Common myeloid progenitor, CD34-positive (primary cell): ENCODE data around the gene ANKRD55.
"Not testable (repeated sequence)": the region's sequence is repeated elsewhere in the genome, so short reads cannot be mapped to it uniquely, and the experiment has no call there.

Experiments used
- CTCF ChIA-PET: fragments of 350-600 bp; sonication (Branson Sonifier 250); formaldehyde crosslinking; loops from one replicate; lab custom pipeline; 2021; ENCODE audit warnings: antibody characterized with exemption; lab: Charles Lee
- POLR2A ChIA-PET: fragments of 350-600 bp; sonication (Branson Sonifier 250); formaldehyde crosslinking; loops from one replicate; lab custom pipeline; 2021; ENCODE audit warnings: antibody characterized with exemption; lab: Charles Lee
- DNase-seq, 3 donors: peaks; one replicate each; pipeline versions ENCODE4 v3.0.0 to v3.0.0-alpha.2; 2013
- H3K27ac ChIP-seq, 2 experiments: 1 replicate in 1 of 2; 2 replicates in 1 of 2; pipeline ENCODE4 v1.7.0; 2013; ENCODE audit warnings: inconsistent platforms in 2 of 2, low read length in 2 of 2, mild to moderate bottlenecking in 2 of 2, low read depth in 1 of 2, moderate library complexity in 1 of 2; ENCODE audit not compliant: severe bottlenecking in 2 of 2, insufficient read depth in 1 of 2, poor library complexity in 1 of 2
- H3K27me3 ChIP-seq, 5 experiments: replicated peaks in 2 of 5; 1 replicate in 3 of 5; 2 replicates in 2 of 5; pipeline versions ENCODE4 v1.6.1 to v1.7.0; 2013; ENCODE audit warnings: low read length in 4 of 5, mild to moderate bottlenecking in 2 of 5, moderate library complexity in 2 of 5, inconsistent platforms in 1 of 5; ENCODE audit not compliant: insufficient read depth in 5 of 5, control insufficient read depth in 4 of 5
- H3K36me3 ChIP-seq, 4 experiments: 1 replicate in 2 of 4; 2 replicates in 2 of 4; pipeline versions ENCODE4 v1.6.1 to v1.7.0; 2013; ENCODE audit warnings: low read length in 3 of 4, control low read depth in 1 of 4, mild to moderate bottlenecking in 1 of 4; ENCODE audit not compliant: control insufficient read depth in 4 of 4, insufficient read depth in 4 of 4
- H3K4me1 ChIP-seq, 4 experiments: 1 replicate in 3 of 4; 2 replicates in 1 of 4; pipeline versions ENCODE4 v1.6.1 to v1.7.1; 2013; ENCODE audit warnings: low read length in 3 of 4, mild to moderate bottlenecking in 3 of 4, control low read depth in 1 of 4, inconsistent platforms in 1 of 4, moderate library complexity in 1 of 4; ENCODE audit not compliant: control insufficient read depth in 4 of 4, insufficient read depth in 4 of 4; ENCODE audit errors: control extremely low read depth in 1 of 4
- H3K4me3 ChIP-seq, 7 experiments: 1 replicate in 4 of 7; 2 replicates in 3 of 7; pipeline versions ENCODE4 v1.5.1 to v1.7.0; 2013; ENCODE audit warnings: mild to moderate bottlenecking in 7 of 7, low read length in 6 of 7, moderate library complexity in 6 of 7, inconsistent platforms in 2 of 7, low read depth in 2 of 7, control low read depth in 1 of 7; ENCODE audit not compliant: insufficient read depth in 4 of 7, control insufficient read depth in 1 of 7; ENCODE audit errors: extremely low read depth in 1 of 7
- H3K9me3 ChIP-seq, 5 experiments: 1 replicate in 4 of 5; 2 replicates in 1 of 5; pipeline versions ENCODE4 v1.6.1 to v1.7.1; 2013; ENCODE audit warnings: low read length in 4 of 5, mild to moderate bottlenecking in 2 of 5, inconsistent platforms in 1 of 5, low read depth in 1 of 5, moderate library complexity in 1 of 5; ENCODE audit not compliant: control insufficient read depth in 4 of 5, insufficient read depth in 2 of 5; ENCODE audit errors: control extremely low read depth in 1 of 5
- WGBS: methylation state at CpG from one replicate; pipeline ENCODE4 v1.1.5; 2013; ENCODE audit not compliant: insufficient coverage; 5-methylcytosine and 5-hydroxymethylcytosine counted together

The ANKRD55 gene

DNA sequence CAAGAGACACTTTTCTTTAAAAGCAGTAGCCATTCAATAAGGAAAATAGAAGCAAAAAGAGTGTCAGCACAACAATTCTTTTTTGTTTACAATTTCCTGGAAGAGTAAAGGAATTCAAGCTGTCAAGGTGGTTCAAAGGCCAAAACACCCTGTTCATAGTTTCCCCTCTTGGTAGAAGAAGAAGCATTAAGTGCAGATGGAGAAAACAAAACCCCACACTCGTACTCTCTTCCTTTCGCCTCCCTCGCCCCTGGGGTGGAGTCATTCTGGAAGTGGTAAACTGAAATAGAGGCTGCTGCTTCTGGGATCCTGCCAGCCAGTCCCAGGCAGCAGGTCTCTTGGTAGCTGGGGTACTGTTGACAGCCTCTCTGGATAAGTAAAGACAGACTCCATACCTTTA lies 105.0 kb downstream of the ANKRD55 start:
- H3K4me1 ChIP-seq = peaks cover 0 to 27% (median 5%) of the 10 kb centered on the region in 4 experiments
- no peaks in the 10 kb centered on the region for H3K36me3 ChIP-seq
- peaks cover 0 to 4% (median 3%) of the 10 kb centered on the region in 5 experiments for H3K9me3 ChIP-seq
- peak in 2 of 3 donors; percentile 31 to 42 for DNase-seq
- no CpG with 5 or more reads among the region's 3 CpGs for WGBS
- H3K4me3 ChIP-seq = peak overlapping the region in 1 of 7 experiments; percentile 27
- ChIA-PET CTCF (no interaction called here), POLR2A (no interaction called here)
- H3K27ac ChIP-seq = no peak overlapping the region
- H3K27me3 ChIP-seq = no peaks in the 10 kb centered on the region

DNA sequence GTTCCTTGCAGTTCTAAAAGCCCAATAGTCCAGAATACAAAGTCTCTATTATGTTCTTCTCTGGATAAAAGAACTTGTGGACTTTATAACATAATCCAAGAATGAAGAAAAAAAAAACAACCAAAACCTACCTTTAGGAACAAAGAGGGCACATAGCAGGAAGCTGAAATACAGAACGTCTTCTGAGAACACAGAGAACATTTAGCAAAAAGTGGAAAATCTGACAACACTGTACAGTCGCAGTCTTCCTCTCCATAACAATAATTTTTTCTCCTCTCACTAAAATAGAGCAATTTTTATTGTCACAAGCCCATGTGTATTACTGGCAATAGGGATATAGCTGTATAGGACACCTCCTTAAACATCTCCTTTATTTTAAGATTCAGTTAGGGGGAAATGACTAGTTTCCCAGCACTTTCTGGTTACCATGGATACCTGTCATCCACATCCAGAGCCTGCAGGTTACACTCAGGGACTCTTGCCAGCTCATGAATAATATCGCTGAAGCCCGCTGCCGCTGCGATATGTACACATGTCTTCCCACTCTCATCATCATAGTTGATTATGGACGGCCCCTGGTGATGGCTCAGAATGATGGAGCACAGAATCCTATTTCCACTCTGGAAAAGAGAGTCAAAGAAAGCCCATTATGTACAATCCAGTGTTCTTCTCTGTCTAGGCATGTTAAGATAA lies 106.5 kb downstream of the ANKRD55 start:
- no peaks in the 10 kb centered on the region for H3K36me3 ChIP-seq
- peak; percentile 15 to 79 (median 74) for DNase-seq
- POLR2A ChIA-PET = interaction anchor here (1.1 kb wide), 1 partner anchor 24 kb away, joined by 3 read pairs; no protein-coding TSS in a partner anchor
- no peaks in the 10 kb centered on the region for H3K27me3 ChIP-seq
- peaks cover 0 to 4% (median 3%) of the 10 kb centered on the region in 5 experiments for H3K9me3 ChIP-seq
- 86% methylated on average over 4 of the region's 7 CpGs for WGBS
- no peak overlapping the region for H3K4me3 ChIP-seq
- H3K27ac ChIP-seq = no peak overlapping the region
- H3K4me1 ChIP-seq = peaks cover 0 to 32% (median 7%) of the 10 kb centered on the region in 4 experiments
- CTCF ChIA-PET = interaction anchor here (0.6 to 1.3 kb wide), 6 partner anchors 13 to 105 kb away, joined by 3 to 4 read pairs (median 3); no protein-coding TSS in a partner anchor

DNA sequence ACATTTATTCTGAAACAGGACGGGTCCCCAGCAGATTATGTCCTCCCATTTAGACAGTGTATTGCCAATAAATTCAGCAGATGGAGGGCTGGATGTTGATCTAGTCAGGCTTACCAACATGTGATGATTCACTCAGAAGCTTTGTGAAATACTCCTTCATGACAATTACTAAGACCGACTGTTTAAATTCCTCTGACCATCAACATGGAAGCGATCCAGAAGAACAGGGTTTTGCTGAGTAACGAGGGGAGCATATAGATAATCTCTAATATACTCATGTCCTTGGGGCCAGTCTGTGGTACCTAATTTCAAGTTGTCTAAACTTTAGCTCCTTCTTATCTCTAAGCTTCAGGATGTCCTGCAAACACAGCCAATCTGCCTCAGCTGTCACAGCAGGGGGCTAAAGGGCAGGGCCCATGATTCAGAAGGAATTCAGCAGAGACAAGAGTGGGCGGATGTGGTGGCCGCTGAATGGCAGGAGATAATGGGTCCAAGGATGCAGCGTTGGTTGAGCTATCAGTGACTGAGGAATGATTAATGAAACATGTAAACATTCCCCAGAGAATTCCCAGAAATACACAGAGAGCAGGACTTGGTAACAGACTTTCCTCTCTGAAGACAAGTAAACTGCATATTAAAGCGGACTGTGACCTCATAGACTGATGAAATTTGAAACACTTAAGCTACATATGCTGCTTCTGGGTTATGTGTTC lies 109.4 kb downstream of the ANKRD55 start:
- Histone ChIP-seq H3K4me3 (no peak overlapping the region), H3K27ac (peak overlapping the region in 1 of 2 experiments; percentile 9), H3K9me3 (peaks cover 0 to 3% (median 0%) of the 10 kb centered on the region in 5 experiments), H3K36me3 (no peaks in the 10 kb centered on the region), H3K4me1 (peaks cover 0 to 32% (median 7%) of the 10 kb centered on the region in 4 experiments), H3K27me3 (no peaks in the 10 kb centered on the region)
- POLR2A ChIA-PET = no interaction called here
- CTCF ChIA-PET = no interaction called here
- WGBS = 42% methylated on average over 4 of the region's 8 CpGs
- DNase-seq = peak; percentile 78 to 95 (median 86)

DNA sequence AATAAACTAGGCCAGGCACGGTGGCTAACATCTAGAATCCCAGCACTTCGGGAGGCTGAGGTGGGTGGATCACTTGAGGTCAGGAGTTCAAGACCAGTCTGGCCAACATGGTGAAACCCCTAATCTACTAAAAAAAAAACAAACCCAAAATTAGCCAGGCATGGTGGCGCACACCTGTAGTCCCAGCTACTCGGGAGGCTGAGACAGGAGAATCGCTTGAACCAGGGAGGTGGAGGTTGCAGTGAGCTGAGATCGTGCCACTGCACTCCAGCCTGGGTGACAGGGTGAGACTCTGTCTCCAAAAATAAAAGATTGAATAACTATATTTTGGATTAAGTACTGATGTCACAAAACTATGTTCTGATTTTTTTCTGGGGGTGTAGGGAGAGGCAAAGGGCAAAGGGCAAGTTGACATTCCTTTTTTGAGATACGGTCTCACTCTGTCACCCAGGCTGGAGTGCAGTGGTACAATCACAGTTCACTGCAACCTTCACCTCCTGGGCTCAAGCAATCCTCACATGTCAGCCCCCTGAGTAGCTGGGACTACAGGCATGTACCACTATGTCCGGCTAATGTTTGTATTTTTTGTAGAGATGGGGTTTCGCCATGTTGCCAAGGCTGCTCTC lies 110.7 kb downstream of the ANKRD55 start:
- POLR2A ChIA-PET, H3K27me3 ChIP-seq, H3K9me3 ChIP-seq, H3K4me3 ChIP-seq, H3K27ac ChIP-seq, DNase-seq, H3K36me3 ChIP-seq: not testable (repeated sequence)
- H3K4me1 ChIP-seq = peaks cover 0 to 21% (median 7%) of the 10 kb centered on the region in 4 experiments
- CTCF ChIA-PET = interaction anchor here (0.5 kb wide), 1 partner anchor 14 kb away, joined by 3 read pairs; no protein-coding TSS in a partner anchor
- 97% methylated on average over 7 of the region's 9 CpGs for WGBS

DNA sequence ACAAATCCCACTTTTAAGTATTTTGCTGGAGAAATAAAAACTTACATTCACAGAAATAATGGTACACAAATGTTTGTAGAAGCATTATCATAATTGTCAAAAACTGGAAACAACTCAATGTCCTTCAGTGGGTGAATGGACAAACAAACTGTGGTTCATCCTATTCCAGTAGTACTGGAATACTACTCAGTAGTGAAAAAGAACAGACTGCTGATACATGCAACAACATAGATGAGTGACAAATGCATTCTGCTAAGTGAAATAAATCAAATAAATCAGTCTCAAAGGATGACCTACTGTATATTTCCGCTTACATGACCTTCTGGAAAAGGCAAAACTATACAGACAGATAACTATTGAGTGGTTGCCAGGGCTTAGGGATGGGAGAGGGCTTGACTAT lies 114.1 kb downstream of the ANKRD55 start:
- H3K4me1 ChIP-seq = peaks cover 0 to 14% (median 9%) of the 10 kb centered on the region in 4 experiments
- CTCF ChIA-PET = no interaction called here
- no peaks in the 10 kb centered on the region for H3K27me3 ChIP-seq
- no CpG with 5 or more reads among the region's 1 CpG for WGBS
- H3K4me3 ChIP-seq = no peak overlapping the region
- peaks cover 0 to 3% (median 0%) of the 10 kb centered on the region in 5 experiments for H3K9me3 ChIP-seq
- H3K36me3 ChIP-seq = no peaks in the 10 kb centered on the region
- DNase-seq = no peak
- POLR2A ChIA-PET = no interaction called here
- no peak overlapping the region for H3K27ac ChIP-seq

DNA sequence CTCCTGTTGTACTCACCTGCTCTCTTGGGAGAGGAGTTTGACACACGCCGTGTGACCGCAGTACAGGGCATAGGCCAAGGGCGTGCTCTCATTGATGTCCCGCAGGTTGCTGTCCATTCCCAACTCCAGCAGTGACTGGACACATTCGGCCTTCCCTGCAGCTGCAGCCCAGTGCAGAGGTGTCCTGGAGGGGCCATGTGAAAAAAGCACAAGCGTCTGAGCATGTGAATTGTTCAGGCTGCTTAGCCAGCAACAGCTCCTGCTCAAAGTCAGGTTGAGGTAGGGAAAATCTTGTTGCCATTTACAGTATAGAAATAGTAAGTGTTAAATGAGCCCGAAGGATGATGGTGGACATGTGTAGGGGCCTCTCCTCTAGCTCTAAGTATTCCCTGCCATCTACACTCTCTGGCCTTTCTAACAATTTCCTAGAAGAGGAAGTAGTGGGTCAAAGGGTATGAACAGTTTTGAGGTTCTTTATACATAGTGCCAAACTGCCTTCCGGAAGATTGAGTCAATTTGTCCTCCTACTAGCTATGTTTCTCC lies 116.5 kb downstream of the ANKRD55 start:
- peak in 1 of 3 donors; percentile 12 for DNase-seq
- CTCF ChIA-PET = interaction anchor here (0.7 kb wide), 1 partner anchor 147 kb away, joined by 3 read pairs; no protein-coding TSS in a partner anchor
- Histone ChIP-seq H3K4me1 (peaks cover 0 to 8% (median 0%) of the 10 kb centered on the region in 4 experiments), H3K27ac (no peak overlapping the region), H3K27me3 (no peaks in the 10 kb centered on the region), H3K4me3 (no peak overlapping the region), H3K9me3 (peaks cover 0 to 3% (median 0%) of the 10 kb centered on the region in 5 experiments), H3K36me3 (no peaks in the 10 kb centered on the region)
- POLR2A ChIA-PET = no interaction called here
- WGBS = 100% methylated on average over 6 of the region's 9 CpGs
